ENCODE measurements around the gene GRM3. TPM values are rescaled to one million over a fixed set of nuclear protein-coding genes. Genes with fewer than 3 reads are reported as not detected.
A peak's percentile ranks its signal among the peaks of the same experiment; 100 is the strongest.

Gene GRM3
- total and polyA plus RNA-seq, 2 of the 8 experiments (the other 6 are each of a cell fraction or from before 2014, with no cell fraction given): 3.1 to 4.2 TPM

- H4K8ac ChIP-seq (ENCODE audit: extremely low read depth, insufficient read depth, low read length): no peak overlapping the region
- no peak overlapping the region for H2BK5ac ChIP-seq (ENCODE audit: low read depth, low read length)
- no peaks in the 10 kb centered on the region for H3K23me2 ChIP-seq (ENCODE audit: low read depth, low read length)
- H2BK12ac ChIP-seq (ENCODE audit: low read depth, low read length): no peak overlapping the region
- no peaks in the 10 kb centered on the region; a peak in 1 of 7 replicates for H3K27me3 ChIP-seq (replicated peaks in 1 of 4; ENCODE audit: control insufficient read depth in 3 of 4, extremely low read depth in 1 of 4, insufficient read depth in 3 of 4, low read length in 3 of 4)
- H2BK20ac ChIP-seq (ENCODE audit: low read length): no peak overlapping the region
- no peaks in the 10 kb centered on the region for H3K79me2 ChIP-seq (ENCODE audit: control insufficient read depth in 1 of 2, insufficient read depth in 2 of 2, low read length in 2 of 2)
- no peak overlapping the region for H2BK120ac ChIP-seq (replicated peaks; ENCODE audit: low read depth, low read length)
- no peaks in the 10 kb centered on the region for H3K4me1 ChIP-seq (replicated peaks in 1 of 4; ENCODE audit: control insufficient read depth in 3 of 4, insufficient read depth in 4 of 4, low read length in 3 of 4)
- peaks cover 0 to 28% (median 4%) of the 10 kb centered on the region in 4 experiments; a peak in 2 of 8 replicates for H3K36me3 ChIP-seq (ENCODE audit: control insufficient read depth in 2 of 4, insufficient read depth in 4 of 4, low read length in 3 of 4)
- no peak overlapping the region for H3K4me2 ChIP-seq (ENCODE audit: insufficient read depth in 1 of 2, low read depth in 2 of 2, low read length in 2 of 2)
- no peak overlapping the region for H4K91ac ChIP-seq (replicated peaks; ENCODE audit: insufficient read length, low read length)
- 88% methylated on average over 1 of the region's 1 CpG; no CpG with 5 or more reads in 1 of the 2 experiments for WGBS, 2 experiments (ENCODE audit: extremely low coverage in 1 of 2, insufficient coverage in 1 of 2, insufficient read length in 1 of 2, insufficient replicate concordance in 2 of 2, low coverage in 1 of 2, low lambda C conversion rate in 2 of 2, missing lambda C conversion rate in 1 of 2)
- no peak overlapping the region for H3K56ac ChIP-seq (replicated peaks; ENCODE audit: insufficient read length, low read depth, low read length)
- no peaks in the 10 kb centered on the region for H3K9me3 ChIP-seq (ENCODE audit: insufficient read depth in 2 of 2, low read depth in 1 of 2, low read length in 1 of 2)
- H3K14ac ChIP-seq (ENCODE audit: insufficient read length): no peak overlapping the region
- CTCF ChIA-PET (ENCODE audit: partially characterized antibody): interaction anchor here (0.8 to 3.9 kb wide), 16 partner anchors 9 to 325 kb away, joined by 3 to 18 read pairs (median 4); partner anchors contain the start of gene DMTF1
- DNase-seq (ENCODE audit: low read depth in 1 of 2, low spot score in 2 of 2): no peak
- no peaks in the 10 kb centered on the region for H3K79me1 ChIP-seq (ENCODE audit: low read depth, low read length)
- no peak overlapping the region for H3K23ac ChIP-seq (ENCODE audit: insufficient read length)
- FAIRE-seq: no peak
- H4K20me1 ChIP-seq (replicated peaks in 1 of 2; ENCODE audit: control insufficient read depth in 1 of 2, insufficient read depth in 2 of 2, low read length in 2 of 2): peaks cover 0 to 4% of the 10 kb centered on the region in 2 experiments
- no peak overlapping the region for H3K9ac ChIP-seq (replicated peaks in 1 of 4; ENCODE audit: extremely low read depth in 1 of 4, low read depth in 3 of 4, low read length in 3 of 4)
- H3K27ac ChIP-seq (ENCODE audit: low read depth, low read length): no peak overlapping the region
- POLR2A ChIA-PET (ENCODE audit: partially characterized antibody): no interaction called here
- H2AK5ac ChIP-seq (ENCODE audit: low read depth, low read length): no peak overlapping the region
- H3K4me3 ChIP-seq (ENCODE audit: extremely low read depth in 1 of 4, insufficient read depth in 2 of 4, low read depth in 3 of 4, low read length in 4 of 4): no peak overlapping the region
- H2AFZ ChIP-seq (ENCODE audit: low read length): no peak overlapping the region
- no peak overlapping the region for H4K5ac ChIP-seq (ENCODE audit: insufficient read length, low read depth, low read length)
- no peak overlapping the region for H3K18ac ChIP-seq (ENCODE audit: extremely low read depth, low read length)
- no peak overlapping the region for H2BK15ac ChIP-seq (ENCODE audit: low read length)
- no peak overlapping the region for H3K4ac ChIP-seq (replicated peaks; ENCODE audit: insufficient read length, low read depth, low read length)
- TF ChIP-seq MAX (IDR thresholded peaks at IDR 0.05) (no peak), ASH2L (IDR thresholded peaks at IDR 0.05; ENCODE audit: low read length) (no peak), CHD2 (IDR thresholded peaks at IDR 0.05; ENCODE audit: low read length) (no peak), RNF2 (IDR thresholded peaks at IDR 0.05; ENCODE audit: borderline replicate concordance, low read depth, low read length, missing control alignments, poor library complexity, severe bottlenecking) (no peak), TAF7 (optimal IDR thresholded peaks at IDR 0.05; ENCODE audit: borderline replicate concordance, low read depth, low read length) (no peak), SRF (IDR thresholded peaks at IDR 0.05; ENCODE audit: low read depth, low read length) (no peak), SIN3A (conservative IDR thresholded peaks at IDR 0.05 in 1 of 2, IDR thresholded peaks at IDR 0.05 in 1 of 2; ENCODE audit: low read depth in 1 of 2, low read length in 2 of 2) (no peak), CTCF (IDR thresholded peaks at IDR 0.05; ENCODE audit: control extremely low read depth in 1 of 3, insufficient read depth in 1 of 3, low read depth in 1 of 3, low read length in 3 of 3) (peak in 2 of 3 experiments; percentile 20 to 48; a peak in 2 of 4 replicates), BACH1 (IDR thresholded peaks at IDR 0.05; ENCODE audit: low read length) (no peak), RXRA (IDR thresholded peaks at IDR 0.05; ENCODE audit: insufficient read depth, low read depth, low read length) (no peak)
Observed at GRCh38 chr7:86911659-86912058, 267.9 kb downstream of the GRM3 start.

Measured in H1 (cell line).